NCI-H345 treated with DMSO at 0.1 percent for 48 hours (cell line): Measurements from ENCODE around the gene PCDHGA5.
"Not testable (repeated sequence)": the region's sequence is repeated elsewhere in the genome, so short reads cannot be mapped to it uniquely, and the experiment has no call there.

Experiments used
- DNase-seq: peaks from one replicate; lab custom pipeline; 2025; ENCODE audit not compliant: unreplicated experiment; lab: John Stamatoyannopoulos, UW

Gene PCDHGA5

DNA sequence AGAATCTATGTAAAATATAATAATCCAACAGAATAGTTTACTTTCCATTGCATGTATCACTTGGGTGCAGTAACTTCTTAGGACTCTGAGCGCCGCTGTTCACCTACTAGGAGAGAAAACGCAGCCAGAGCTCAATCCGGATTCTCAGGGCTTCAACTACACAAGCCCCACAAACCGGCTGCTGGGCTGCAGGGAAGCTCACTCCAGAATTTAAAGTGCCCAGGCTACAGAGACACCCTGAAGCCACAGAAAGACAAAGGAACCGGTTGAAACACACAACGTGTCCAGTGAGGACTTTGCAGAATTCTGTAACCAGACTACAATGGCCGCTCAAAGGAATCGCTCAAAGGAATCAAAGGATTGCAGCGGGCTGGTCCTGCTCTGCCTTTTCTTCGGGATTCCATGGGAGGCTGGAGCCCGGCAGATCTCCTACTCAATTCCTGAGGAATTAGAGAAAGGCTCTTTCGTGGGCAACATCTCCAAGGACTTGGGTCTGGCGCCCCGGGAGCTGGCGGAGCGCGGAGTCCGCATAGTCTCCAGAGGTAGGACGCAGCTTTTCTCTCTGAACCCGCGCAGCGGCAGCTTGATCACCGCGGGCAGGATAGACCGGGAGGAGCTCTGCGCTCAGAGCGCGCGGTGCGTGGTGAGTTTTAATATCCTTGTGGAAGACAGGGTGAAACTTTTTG, 49.0 kb downstream of the PCDHGA5 start, which contains the start of gene PCDHGA10:
Gene PCDHGA10 (plus strand): TSS at position 134 of the 686 bp plus-strand sequence. CDS start 189 bp downstream, at position 323.
- no peak for DNase-seq

DNA sequence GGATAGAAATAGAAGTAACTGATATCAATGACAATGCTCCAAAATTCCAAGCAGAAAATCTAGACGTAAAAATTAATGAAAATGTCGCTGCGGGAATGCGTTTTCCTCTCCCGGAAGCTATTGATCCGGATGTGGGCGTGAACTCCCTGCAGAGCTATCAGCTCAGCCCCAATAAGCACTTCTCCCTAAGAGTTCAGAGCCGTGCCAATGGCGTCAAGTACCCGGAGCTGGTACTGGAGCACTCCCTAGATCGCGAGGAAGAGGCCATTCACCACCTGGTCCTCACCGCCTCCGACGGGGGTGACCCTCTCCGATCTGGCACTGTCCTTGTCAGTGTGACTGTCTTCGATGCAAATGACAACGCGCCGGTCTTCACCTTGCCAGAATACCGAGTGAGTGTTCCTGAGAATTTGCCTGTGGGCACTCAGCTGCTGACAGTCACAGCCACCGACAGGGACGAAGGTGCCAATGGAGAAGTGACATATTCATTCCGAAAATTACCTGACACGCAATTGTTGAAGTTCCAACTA, 49.6 kb downstream of the PCDHGA5 start:
- no peak for DNase-seq

DNA sequence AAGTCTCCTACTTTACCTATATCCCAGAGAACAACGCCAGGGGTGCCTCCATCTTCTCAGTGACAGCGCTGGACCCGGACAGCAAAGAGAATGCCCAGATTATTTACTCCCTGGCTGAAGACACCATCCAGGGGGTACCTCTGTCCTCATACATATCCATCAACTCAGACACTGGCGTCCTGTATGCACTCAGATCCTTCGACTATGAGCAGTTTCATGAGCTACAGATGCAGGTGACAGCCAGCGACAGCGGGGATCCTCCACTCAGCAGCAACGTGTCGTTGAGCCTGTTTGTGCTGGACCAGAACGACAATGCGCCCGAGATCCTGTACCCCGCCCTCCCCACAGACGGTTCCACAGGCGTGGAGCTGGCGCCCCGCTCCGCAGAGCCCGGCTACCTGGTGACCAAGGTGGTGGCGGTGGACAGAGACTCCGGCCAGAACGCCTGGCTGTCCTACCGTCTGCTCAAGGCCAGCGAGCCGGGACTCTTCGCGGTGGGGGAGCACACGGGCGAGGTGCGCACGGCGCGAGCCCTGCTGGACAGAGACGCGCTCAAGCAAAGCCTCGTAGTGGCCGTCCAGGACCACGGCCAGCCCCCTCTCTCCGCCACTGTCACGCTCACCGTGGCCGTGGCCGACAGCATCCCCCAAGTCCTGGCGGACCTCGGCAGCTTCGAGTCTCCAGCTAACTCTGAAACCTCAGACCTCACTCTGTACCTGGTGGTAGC, 50.7 kb downstream of the PCDHGA5 start:
- DNase-seq: not testable (repeated sequence)

DNA sequence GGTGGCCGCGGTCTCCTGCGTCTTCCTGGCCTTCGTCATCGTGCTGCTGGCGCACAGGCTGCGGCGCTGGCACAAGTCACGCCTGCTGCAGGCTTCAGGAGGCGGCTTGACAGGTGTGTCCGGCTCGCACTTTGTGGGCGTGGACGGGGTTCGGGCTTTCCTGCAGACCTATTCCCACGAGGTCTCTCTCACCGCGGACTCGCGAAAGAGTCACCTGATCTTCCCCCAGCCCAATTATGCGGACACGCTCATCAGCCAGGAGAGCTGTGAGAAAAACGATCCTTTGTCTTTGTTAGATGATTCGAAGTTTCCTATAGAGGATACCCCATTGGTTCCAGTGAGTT, 51.3 kb downstream of the PCDHGA5 start:
- DNase-seq: not testable (repeated sequence)
